Stimulated activated memory B cell treated with anti-CD40 and anti-IgM and Interleukin-4, amounts not matched to agents 10 μg/mL and 1 μg/mL and 100 μg/mL, for 72 hours (primary cell): ENCODE results near the gene PPARD.

Experiments
- ATAC-seq: fragments of 150-1000 bp; cut with Tn5 transposase; 2 replicates; pipeline ENCODE4 v1.10.0; 2021
- H3K27ac Mint-ChIP-seq: one replicate; pipeline ENCODE4 v1.8.0; 2022; ENCODE audit warnings: mild to moderate bottlenecking, mixed read lengths
- H3K27me3 Mint-ChIP-seq: one replicate; pipeline ENCODE4 v1.8.0; 2022; ENCODE audit warnings: mixed read lengths
- H3K36me3 Mint-ChIP-seq: one replicate; pipeline ENCODE4 v1.8.0; 2022; ENCODE audit warnings: mixed read lengths
- H3K4me1 Mint-ChIP-seq: one replicate; pipeline ENCODE4 v1.8.0; 2022; ENCODE audit warnings: mixed read lengths
- H3K4me3 Mint-ChIP-seq: one replicate; pipeline ENCODE4 v1.8.0; 2022; ENCODE audit warnings: mild to moderate bottlenecking, moderate library complexity, mixed read lengths
- H3K9me3 Mint-ChIP-seq: one replicate; pipeline ENCODE4 v1.8.0; 2022; ENCODE audit warnings: mixed read lengths

The PPARD gene

DNA sequence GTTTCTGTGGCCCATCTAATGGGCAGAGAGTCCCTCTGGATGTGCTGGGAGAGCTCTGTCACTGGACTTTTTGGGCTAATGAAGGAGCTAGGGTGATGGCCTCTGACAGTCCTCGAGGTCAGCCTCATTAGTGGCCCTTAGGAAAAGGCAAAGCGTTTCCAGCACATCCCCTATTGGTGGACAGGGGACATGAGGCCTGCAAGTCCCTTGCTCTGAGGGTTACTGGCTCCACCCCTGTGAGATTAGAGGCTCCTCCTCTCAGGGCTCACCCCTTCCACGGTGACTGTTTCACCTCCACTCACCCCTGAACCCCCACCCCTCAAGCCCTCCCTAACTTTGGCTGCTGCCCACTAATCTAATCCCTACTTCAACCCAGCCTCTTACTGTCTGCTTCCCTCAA lies 97.0 kb downstream of the PPARD start:
- no peak for ATAC-seq
- Mint-ChIP-seq H3K27me3 (no peaks in the 10 kb centered on the region), H3K36me3 (no peaks in the 10 kb centered on the region), H3K27ac (no peak overlapping the region), H3K9me3 (no peaks in the 10 kb centered on the region), H3K4me3 (no peak overlapping the region), H3K4me1 (no peaks in the 10 kb centered on the region)

DNA sequence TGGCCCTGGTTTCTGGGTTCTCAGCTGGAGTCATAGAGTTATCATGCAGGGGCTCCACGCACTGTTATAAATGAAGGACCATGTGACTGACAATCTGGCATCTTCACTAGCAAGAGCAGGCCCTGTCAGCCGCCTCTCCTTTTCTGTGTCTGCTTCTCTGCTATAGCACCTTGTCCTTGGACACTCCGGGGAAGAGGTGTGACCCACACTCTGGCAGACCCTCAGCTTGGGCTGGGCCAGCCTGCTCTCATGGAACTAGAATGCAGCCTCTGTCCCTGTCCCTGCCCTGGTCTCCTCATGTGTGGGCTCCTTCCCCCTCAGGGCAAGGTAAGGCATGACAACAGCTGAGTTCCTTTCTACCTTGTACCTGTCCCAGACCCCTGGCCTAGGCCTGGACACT lies 98.8 kb downstream of the PPARD start:
- Mint-ChIP-seq H3K9me3 (no peaks in the 10 kb centered on the region), H3K4me1 (no peaks in the 10 kb centered on the region), H3K36me3 (no peaks in the 10 kb centered on the region), H3K4me3 (no peak overlapping the region), H3K27me3 (no peaks in the 10 kb centered on the region), H3K27ac (no peak overlapping the region)
- no peak for ATAC-seq

DNA sequence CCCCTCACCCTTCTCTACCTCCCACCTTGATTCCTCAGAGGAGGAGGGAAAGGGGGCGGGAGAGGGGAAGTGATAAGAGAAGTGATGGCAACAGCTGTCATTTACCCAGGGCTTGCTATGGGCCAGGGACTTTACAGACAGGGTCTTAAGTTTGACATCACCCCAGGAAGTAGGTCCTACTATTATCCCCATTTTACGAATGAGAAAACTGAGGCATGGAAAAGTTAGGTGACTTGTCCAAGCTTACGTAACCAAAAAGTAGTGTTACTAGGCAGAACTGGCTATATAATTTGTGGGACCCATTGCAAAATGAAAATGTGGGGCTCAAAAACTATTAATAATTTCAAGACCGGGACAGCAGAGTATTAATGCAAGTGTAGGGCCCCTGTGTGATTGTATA lies 99.3 kb downstream of the PPARD start:
- no peak overlapping the region for H3K27ac Mint-ChIP-seq
- H3K4me3 Mint-ChIP-seq = no peak overlapping the region
- H3K36me3 Mint-ChIP-seq = no peaks in the 10 kb centered on the region
- no peaks in the 10 kb centered on the region for H3K4me1 Mint-ChIP-seq
- no peaks in the 10 kb centered on the region for H3K9me3 Mint-ChIP-seq
- no peaks in the 10 kb centered on the region for H3K27me3 Mint-ChIP-seq
- ATAC-seq = no peak

DNA sequence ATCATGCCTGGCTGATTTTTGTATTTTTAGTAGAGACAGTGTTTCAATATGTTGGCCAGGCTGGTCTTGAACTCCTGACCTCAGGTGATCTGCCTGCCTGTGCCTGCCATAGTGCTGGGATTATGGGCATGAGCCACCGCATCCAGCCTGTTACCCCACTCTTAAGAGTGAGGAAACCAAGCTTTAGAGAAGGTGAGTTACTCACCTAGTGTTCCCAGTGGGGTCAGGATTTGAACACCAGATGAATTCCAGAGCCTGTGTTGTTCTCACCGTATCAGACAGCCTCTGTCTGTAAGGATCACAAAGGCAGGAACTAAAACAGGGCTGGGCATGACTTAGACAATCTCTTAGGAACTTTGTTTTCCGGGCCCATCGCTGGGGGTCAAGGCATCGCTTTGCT lies 100.3 kb downstream of the PPARD start:
- H3K4me1 Mint-ChIP-seq = no peaks in the 10 kb centered on the region
- no peaks in the 10 kb centered on the region for H3K36me3 Mint-ChIP-seq
- H3K9me3 Mint-ChIP-seq = no peaks in the 10 kb centered on the region
- no peaks in the 10 kb centered on the region for H3K27me3 Mint-ChIP-seq
- no peak overlapping the region for H3K27ac Mint-ChIP-seq
- ATAC-seq = no peak
- H3K4me3 Mint-ChIP-seq = no peak overlapping the region

- no peak for ATAC-seq
These were observed 101.1 kb downstream of the PPARD start for GRCh38 chr6:35443341-35444030.

DNA sequence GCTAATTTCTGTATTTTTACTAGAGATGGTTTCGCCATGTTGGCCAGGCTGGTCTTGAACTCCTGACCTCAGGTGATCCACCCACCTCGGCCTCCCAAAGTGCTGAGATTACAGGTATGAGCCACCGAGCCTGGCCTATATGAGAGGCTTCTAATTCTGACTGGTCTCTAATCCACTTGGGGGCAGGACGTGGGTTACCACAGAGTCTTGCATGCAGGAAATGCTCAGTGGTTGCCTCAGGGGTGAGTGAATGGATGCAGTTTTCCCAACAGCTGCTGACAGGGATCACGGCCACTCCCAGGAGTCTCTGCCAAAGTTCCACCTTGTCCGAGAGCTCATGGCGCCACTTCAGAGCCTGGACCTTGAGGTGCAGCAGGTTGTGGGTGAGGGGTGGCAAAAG lies 103.3 kb downstream of the PPARD start:
- Mint-ChIP-seq H3K4me1 (peaks cover 7% of the 10 kb centered on the region), H3K9me3 (no peaks in the 10 kb centered on the region), H3K36me3 (no peaks in the 10 kb centered on the region), H3K27ac (no peak overlapping the region), H3K4me3 (no peak overlapping the region), H3K27me3 (no peaks in the 10 kb centered on the region)
- no peak for ATAC-seq

More at GRCh38 chr6:35443341-35444030, 101.1 kb downstream of the PPARD start:
- H3K4me1 Mint-ChIP-seq = no peaks in the 10 kb centered on the region
- H3K27ac Mint-ChIP-seq = no peak overlapping the region
- no peaks in the 10 kb centered on the region for H3K27me3 Mint-ChIP-seq
- no peaks in the 10 kb centered on the region for H3K36me3 Mint-ChIP-seq
- no peaks in the 10 kb centered on the region for H3K9me3 Mint-ChIP-seq
- H3K4me3 Mint-ChIP-seq = no peak overlapping the region

DNA sequence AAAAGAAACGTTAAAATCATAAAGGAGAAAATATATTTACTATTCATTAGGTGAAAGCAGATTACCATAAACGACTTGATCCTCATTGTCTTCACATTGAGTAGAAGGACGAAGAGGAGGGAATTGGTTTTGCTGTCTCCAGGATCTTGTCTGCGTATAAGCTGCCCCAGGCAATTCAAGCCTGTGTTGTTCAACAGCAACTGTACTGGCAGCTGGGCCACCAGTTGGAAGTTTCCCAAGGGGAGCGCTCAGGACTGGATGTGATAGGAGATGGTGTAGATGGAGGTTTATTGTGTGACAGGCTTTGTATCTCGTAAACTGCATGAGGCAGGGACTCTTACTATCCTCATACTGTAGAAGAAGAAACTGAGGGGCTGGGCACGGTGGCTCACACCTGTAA lies 105.8 kb downstream of the PPARD start:
- Mint-ChIP-seq H3K4me3 (no peak overlapping the region), H3K9me3 (no peaks in the 10 kb centered on the region), H3K4me1 (peaks cover 21% of the 10 kb centered on the region), H3K27me3 (no peaks in the 10 kb centered on the region), H3K27ac (no peak overlapping the region), H3K36me3 (no peaks in the 10 kb centered on the region)
- no peak for ATAC-seq

DNA sequence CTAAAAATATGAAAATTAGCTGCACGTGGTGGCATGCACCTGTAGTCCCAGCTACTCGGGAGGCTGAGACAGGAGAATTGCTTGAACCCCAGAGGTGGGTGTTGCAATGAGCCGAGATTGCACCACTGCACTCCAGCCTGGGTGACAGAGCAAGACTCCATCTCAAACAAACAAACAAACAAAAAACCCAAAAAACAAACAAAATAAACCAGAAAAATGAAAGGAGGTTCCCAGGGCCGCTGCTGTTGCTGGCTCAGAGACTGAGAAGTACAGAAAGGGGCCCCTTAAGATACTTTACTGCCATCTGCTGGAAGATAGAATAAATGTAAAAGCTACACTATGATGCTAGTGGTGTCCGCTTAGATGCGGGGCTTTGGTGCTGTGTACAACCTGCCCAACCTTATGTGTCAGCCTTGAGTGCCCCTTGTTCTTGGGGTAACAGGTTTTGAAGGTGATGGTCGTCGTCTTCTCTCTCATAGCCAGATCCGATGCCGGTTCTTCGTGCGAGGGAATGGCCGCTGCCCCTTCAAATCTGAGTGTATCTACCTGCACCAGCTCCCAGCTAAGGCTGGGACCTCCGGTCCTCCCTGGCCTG lies 107.0 kb downstream of the PPARD start:
- no peak overlapping the region for H3K27ac Mint-ChIP-seq

GRCh38 chr6:35451354-35452182 lies 109.2 kb downstream of the PPARD start:
- peaks cover 13% of the 10 kb centered on the region for H3K36me3 Mint-ChIP-seq
- peaks cover 39% of the 10 kb centered on the region for H3K4me1 Mint-ChIP-seq
- peak overlapping the region; percentile 80 for H3K27ac Mint-ChIP-seq
- no peak for ATAC-seq
- H3K9me3 Mint-ChIP-seq = no peaks in the 10 kb centered on the region
- no peaks in the 10 kb centered on the region for H3K27me3 Mint-ChIP-seq
- peak overlapping the region; percentile 95 for H3K4me3 Mint-ChIP-seq

More for the DNA sequence above, 107.0 kb downstream of the PPARD start:
- no peaks in the 10 kb centered on the region for H3K36me3 Mint-ChIP-seq
- peaks cover 30% of the 10 kb centered on the region for H3K4me1 Mint-ChIP-seq
- ATAC-seq = peak; percentile 69
- H3K9me3 Mint-ChIP-seq = no peaks in the 10 kb centered on the region
- no peaks in the 10 kb centered on the region for H3K27me3 Mint-ChIP-seq
- peak overlapping the region; percentile 29 for H3K4me3 Mint-ChIP-seq

GRCh38 chr6:35452183-35453090 lies 110.1 kb downstream of the PPARD start, which contains the start of gene FANCE:
Gene FANCE (plus strand): TSS chr6:35452338. CDS start chr6:35452546, 208 bp downstream.
- peak; percentile 97 for ATAC-seq
- H3K36me3 Mint-ChIP-seq = peaks cover 13% of the 10 kb centered on the region

DNA sequence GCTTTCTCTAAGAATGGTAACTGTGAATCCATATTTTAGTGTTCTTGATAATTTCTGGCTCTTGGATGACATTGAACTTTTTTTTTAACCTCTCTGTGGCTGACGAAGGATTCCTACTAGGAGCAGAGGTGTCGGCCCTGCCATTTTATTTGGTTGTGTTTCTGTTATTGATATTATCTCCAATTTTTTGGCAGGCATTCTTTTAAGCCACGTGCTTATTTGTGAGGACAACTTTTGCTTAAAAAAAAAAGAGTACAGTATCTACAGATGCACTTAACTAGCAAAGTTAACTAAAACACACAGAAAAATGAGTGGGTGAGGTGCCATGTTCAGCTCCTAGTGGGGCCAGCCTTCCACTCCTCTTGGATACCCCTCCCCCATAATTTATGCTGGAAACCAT lies 110.9 kb downstream of the PPARD start:
- Mint-ChIP-seq H3K4me3 (peak overlapping the region; percentile 76), H3K9me3 (no peaks in the 10 kb centered on the region), H3K27ac (no peak overlapping the region), H3K4me1 (peaks cover 45% of the 10 kb centered on the region), H3K36me3 (peaks cover 19% of the 10 kb centered on the region), H3K27me3 (no peaks in the 10 kb centered on the region)
- no peak for ATAC-seq

More at GRCh38 chr6:35452183-35453090, 110.1 kb downstream of the PPARD start, which contains the start of gene FANCE:
- Mint-ChIP-seq H3K27ac (peak within 1 kb of the TSS; percentile 80), H3K27me3 (no peaks in the 10 kb centered on the region), H3K4me3 (peak within 1 kb of the TSS; percentile 95), H3K9me3 (no peaks in the 10 kb centered on the region), H3K4me1 (peaks cover 39% of the 10 kb centered on the region)

- H3K4me3 Mint-ChIP-seq = no peak overlapping the region
- H3K9me3 Mint-ChIP-seq = no peaks in the 10 kb centered on the region
- H3K27me3 Mint-ChIP-seq = no peaks in the 10 kb centered on the region
- peaks cover 27% of the 10 kb centered on the region for H3K36me3 Mint-ChIP-seq
- H3K4me1 Mint-ChIP-seq = peaks cover 41% of the 10 kb centered on the region
- no peak overlapping the region for H3K27ac Mint-ChIP-seq
- no peak for ATAC-seq
These were observed 112.2 kb downstream of the PPARD start for GRCh38 chr6:35454391-35455110.

GRCh38 chr6:35457907-35458306 lies 115.5 kb downstream of the PPARD start:
- H3K4me1 Mint-ChIP-seq = peaks cover 28% of the 10 kb centered on the region
- no peak overlapping the region for H3K4me3 Mint-ChIP-seq
- no peaks in the 10 kb centered on the region for H3K9me3 Mint-ChIP-seq
- no peaks in the 10 kb centered on the region for H3K27me3 Mint-ChIP-seq
- H3K36me3 Mint-ChIP-seq = peaks cover 45% of the 10 kb centered on the region
- H3K27ac Mint-ChIP-seq = no peak overlapping the region
- ATAC-seq = no peak

GRCh38 chr6:35461270-35461669 lies 118.9 kb downstream of the PPARD start:
- no peaks in the 10 kb centered on the region for H3K9me3 Mint-ChIP-seq
- H3K4me3 Mint-ChIP-seq = no peak overlapping the region
- H3K4me1 Mint-ChIP-seq = peaks cover 7% of the 10 kb centered on the region
- H3K36me3 Mint-ChIP-seq = peaks cover 48% of the 10 kb centered on the region
- H3K27ac Mint-ChIP-seq = peak overlapping the region; percentile 11
- no peak for ATAC-seq
- H3K27me3 Mint-ChIP-seq = no peaks in the 10 kb centered on the region
